ENCODE measurements around the gene POU2AF1. TPM values are rescaled to one million over a fixed set of nuclear protein-coding genes. Genes with fewer than 3 reads are reported as not detected.

POU2AF1 gene
- total and polyA plus RNA-seq, 2 of the 13 experiments (the other 11 are each of a cell fraction or from before 2014, with no cell fraction given) = 1.9 to 3.6 TPM

- TF ChIP-seq ZNF646 (CRISPR knock-in tag; IDR thresholded peaks at IDR 0.05) (0 out of 2 replicates have a peak, but pooled peaks have one; percentile 26), ARID2 (CRISPR knock-in tag; IDR thresholded peaks at IDR 0.05; ENCODE audit: borderline replicate concordance) (no peak), SMARCC2 (IDR thresholded peaks at IDR 0.05) (0 out of 2 replicates have a peak, but pooled peaks have one; percentile 21), SRSF4 (IDR thresholded peaks at IDR 0.05; ENCODE audit: low read depth, low read length, poor library complexity, severe bottlenecking) (no peak), GATAD2A (CRISPR knock-in tag; IDR thresholded peaks at IDR 0.05) (peak; percentile 95), SOX5 (CRISPR knock-in tag; IDR thresholded peaks at IDR 0.05; ENCODE audit: borderline replicate concordance) (peak; percentile 96), ZBTB44 (CRISPR knock-in tag; IDR thresholded peaks at IDR 0.05) (no peak), KLF12 (CRISPR knock-in tag; IDR thresholded peaks at IDR 0.05; ENCODE audit: borderline replicate concordance) (peak; percentile 60; the same call in 1 of the 2 replicates), MIER3 (CRISPR knock-in tag; IDR thresholded peaks at IDR 0.05; ENCODE audit: borderline replicate concordance) (peak; percentile 62; the same call in 1 of the 2 replicates), RFXAP (CRISPR knock-in tag; IDR thresholded peaks at IDR 0.05; ENCODE audit: borderline replicate concordance) (peak; percentile 52), RERE (CRISPR knock-in tag; IDR thresholded peaks at IDR 0.05; ENCODE audit: low read depth) (0 out of 2 replicates have a peak, but pooled peaks have one; percentile 38), ZNF367 (CRISPR knock-in tag; IDR thresholded peaks at IDR 0.05; ENCODE audit: borderline replicate concordance) (no peak), SOX6 (IDR thresholded peaks at IDR 0.05) (no peak), SOX6 (CRISPR knock-in tag; IDR thresholded peaks at IDR 0.05) (peak; percentile 99)
These were observed 13.1 kb downstream of the POU2AF1 start (continued) for GRCh38 chr11:111365722-111366559.
